Measurements from ENCODE around the gene TIMM13. TPM values are rescaled to one million over a fixed set of nuclear protein-coding genes. Genes with fewer than 3 reads are reported as not detected.

Gene TIMM13
- 10 to 100 TPM; 37.7 to 71.8 (median 48.2) TPM for total RNA-seq
- polyA plus RNA-seq = 10 to 100 TPM; 43.3 to 51.7 TPM

- DNase-seq (peak; percentile 95 to 99 (median 97)), ATAC-seq (peak; percentile 82 to 95 (median 87)), FAIRE-seq (no peak)
- Histone ChIP-seq H3K4me3 (peak within 1 kb of the TSS; percentile 80 to 92 (median 86)), H3K27ac (peak within 1 kb of the TSS; percentile 95 to 97 (median 96)), H3K27me3 (no peaks in the 10 kb centered on the region), H3K4me1 (peaks cover 5 to 24% (median 7%) of the 10 kb centered on the region in 3 donors), H3K36me3 (no peaks in the 10 kb centered on the region), H3K9me3 (no peaks in the 10 kb centered on the region)
- WGBS, 2 donors = 0% methylated on average over 75 to 77 of the region's 77 CpGs
- intact Hi-C loops (cut with DNase I) = no loop called here
- TF ChIP-seq, protein P1, sequence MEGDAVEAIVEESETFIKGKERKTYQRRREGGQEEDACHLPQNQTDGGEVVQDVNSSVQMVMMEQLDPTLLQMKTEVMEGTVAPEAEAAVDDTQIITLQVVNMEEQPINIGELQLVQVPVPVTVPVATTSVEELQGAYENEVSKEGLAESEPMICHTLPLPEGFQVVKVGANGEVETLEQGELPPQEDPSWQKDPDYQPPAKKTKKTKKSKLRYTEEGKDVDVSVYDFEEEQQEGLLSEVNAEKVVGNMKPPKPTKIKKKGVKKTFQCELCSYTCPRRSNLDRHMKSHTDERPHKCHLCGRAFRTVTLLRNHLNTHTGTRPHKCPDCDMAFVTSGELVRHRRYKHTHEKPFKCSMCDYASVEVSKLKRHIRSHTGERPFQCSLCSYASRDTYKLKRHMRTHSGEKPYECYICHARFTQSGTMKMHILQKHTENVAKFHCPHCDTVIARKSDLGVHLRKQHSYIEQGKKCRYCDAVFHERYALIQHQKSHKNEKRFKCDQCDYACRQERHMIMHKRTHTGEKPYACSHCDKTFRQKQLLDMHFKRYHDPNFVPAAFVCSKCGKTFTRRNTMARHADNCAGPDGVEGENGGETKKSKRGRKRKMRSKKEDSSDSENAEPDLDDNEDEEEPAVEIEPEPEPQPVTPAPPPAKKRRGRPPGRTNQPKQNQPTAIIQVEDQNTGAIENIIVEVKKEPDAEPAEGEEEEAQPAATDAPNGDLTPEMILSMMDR (IDR thresholded peaks at IDR 0.05) = no peak
Measured at GRCh38 chr19:2427429-2428320, at the start of gene TIMM13. TSS of gene TIMM13 (minus strand) at chr19:2427586. CDS start at chr19:2427533, 53 bp downstream.

DNA sequence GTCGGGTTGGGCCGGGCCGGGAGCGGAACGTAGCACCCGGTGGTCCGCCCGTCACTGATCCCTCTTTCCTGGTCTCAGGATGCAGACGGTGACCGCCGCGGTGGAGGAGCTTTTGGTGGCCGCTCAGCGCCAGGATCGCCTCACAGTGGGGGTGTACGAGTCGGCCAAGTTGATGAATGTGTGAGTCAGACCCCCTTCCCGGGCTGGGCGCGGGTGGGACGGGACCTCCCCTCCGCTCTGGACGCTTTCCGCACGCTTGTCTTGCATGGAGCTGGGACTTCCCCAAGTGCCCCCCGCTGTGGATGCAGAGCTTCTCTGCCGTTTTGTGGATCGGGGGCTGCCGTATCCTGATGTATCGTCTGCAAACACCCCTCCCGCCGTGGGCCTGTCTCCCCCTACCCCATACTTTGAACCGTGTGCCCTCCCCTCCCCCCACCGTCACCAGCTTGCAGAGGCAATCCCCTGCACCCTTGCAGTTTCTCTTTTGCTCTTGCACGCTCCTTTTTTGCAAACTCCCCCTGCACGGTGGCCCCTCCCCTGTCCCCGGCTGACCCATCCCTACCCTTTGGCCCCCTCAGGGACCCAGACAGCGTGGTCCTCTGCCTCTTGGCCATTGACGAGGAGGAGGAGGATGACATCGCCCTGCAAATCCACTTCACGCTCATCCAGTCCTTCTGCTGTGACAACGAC lies 49.2 kb upstream of the TIMM13 start:
- TF ChIP-seq, protein P1 (IDR thresholded peaks at IDR 0.05) = no peak
- 1% methylated on average over 34 to 42 of the region's 42 CpGs for WGBS, 2 donors
- DNase-seq = peak; percentile 50 to 87 (median 70)
- intact Hi-C loops (cut with DNase I) = loop anchor here in 1 of 3 donors (5.0 to 10.0 kb wide), 2 partner anchors 66 to 108 kb away; no protein-coding TSS in a partner anchor
- peak overlapping the region; percentile 89 to 96 (median 94) for H3K4me3 ChIP-seq
- H3K27me3 ChIP-seq = no peaks in the 10 kb centered on the region
- FAIRE-seq = no peak
- H3K36me3 ChIP-seq = no peaks in the 10 kb centered on the region
- no peaks in the 10 kb centered on the region for H3K9me3 ChIP-seq
- H3K27ac ChIP-seq = peak overlapping the region; percentile 74 to 89 (median 78)
- peak; percentile 1 to 3 (median 2) for ATAC-seq
- H3K4me1 ChIP-seq = peaks cover 0 to 3% (median 0%) of the 10 kb centered on the region in 3 donors

GRCh38 chr19:2475702-2476450 lies 48.5 kb upstream of the TIMM13 start, which contains the start of gene GADD45B:
TSS of gene GADD45B (plus strand) at chr19:2476127. CDS start at chr19:2476359, 232 bp downstream.
- ATAC-seq (peak; percentile 76 to 82 (median 80)), DNase-seq (peak; percentile 97 to 99 (median 98)), FAIRE-seq (peak; percentile 70)
- Histone ChIP-seq H3K9me3 (no peaks in the 10 kb centered on the region), H3K36me3 (no peaks in the 10 kb centered on the region), H3K27ac (peak within 1 kb of the TSS; percentile 74 to 89 (median 82)), H3K4me3 (peak within 1 kb of the TSS; percentile 89 to 96 (median 94)), H3K27me3 (no peaks in the 10 kb centered on the region), H3K4me1 (peaks cover 0 to 3% (median 0%) of the 10 kb centered on the region in 3 donors)
- intact Hi-C loops (cut with DNase I) = loop anchor here in 1 of 3 donors (5.0 to 10.0 kb wide), 2 partner anchors 66 to 109 kb away; no protein-coding TSS in a partner anchor
- 0% methylated on average over 54 to 70 of the region's 70 CpGs for WGBS, 2 donors
- TF ChIP-seq, protein P1 (IDR thresholded peaks at IDR 0.05) = no peak

GRCh38 chr19:2475018-2475701 lies 47.8 kb upstream of the TIMM13 start:
- Histone ChIP-seq H3K27ac (peak overlapping the region; percentile 74 to 89 (median 82)), H3K4me3 (peak overlapping the region; percentile 26 to 96 (median 90)), H3K27me3 (no peaks in the 10 kb centered on the region), H3K9me3 (no peaks in the 10 kb centered on the region), H3K4me1 (peaks cover 0 to 3% (median 0%) of the 10 kb centered on the region in 3 donors), H3K36me3 (no peaks in the 10 kb centered on the region)
- no peak for FAIRE-seq
- intact Hi-C loops (cut with DNase I) = loop anchor here in 1 of 3 donors (5.0 to 10.0 kb wide), 2 partner anchors 67 to 110 kb away; no protein-coding TSS in a partner anchor
- DNase-seq = peak; percentile 59 to 87 (median 72)
- peak; percentile 38 to 49 (median 44) for ATAC-seq
- TF ChIP-seq, protein P1 (IDR thresholded peaks at IDR 0.05) = no peak
- 0 to 1% methylated on average over 37 to 45 of the region's 45 CpGs for WGBS, 2 donors

Measured in pancreas (tissue), 10 donors.